NCI-H460 (cell line): ENCODE data around the gene TBXAS1. TPM values are rescaled to one million over a fixed set of nuclear protein-coding genes. Genes with fewer than 3 reads are reported as not detected.

ENCODE experiments used
- DNase-seq: peaks from one replicate; pipeline ENCODE4 v3.0.0-alpha.2; 2016; ENCODE audit warnings: low read depth; ENCODE audit errors: extremely low read depth
- total RNA-seq: library from RNA; depleted of rRNA; stranded (reverse); fragments of >200 nt; shearing (Covaris generic); gene quantifications from 2 replicates; pipeline ENCODE4 v1.2.3, GENCODE V29; 2014

Gene TBXAS1
- total RNA-seq, 1 experiment from 2014 or later = 4.0 TPM

DNA sequence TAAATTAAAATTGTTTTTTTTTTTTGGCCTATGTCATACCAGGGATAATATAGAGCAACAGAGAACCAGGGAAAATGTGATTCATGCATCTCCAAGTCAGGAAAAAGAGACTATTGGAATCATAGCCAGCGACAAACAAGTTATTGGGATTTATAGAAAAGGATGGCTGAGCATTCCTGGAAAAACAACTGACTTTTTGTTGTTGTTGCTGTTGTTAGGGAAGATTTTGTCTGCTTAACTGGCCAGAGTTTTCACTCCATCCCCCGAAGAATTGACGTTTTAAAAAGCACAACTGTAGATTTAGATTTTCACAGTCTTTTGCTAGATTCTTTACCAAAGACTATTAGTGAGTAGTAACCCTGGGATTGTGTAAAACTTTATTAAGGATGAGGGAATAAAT lies 112.4 kb downstream of the TBXAS1 start:
- DNase-seq = no peak

DNA sequence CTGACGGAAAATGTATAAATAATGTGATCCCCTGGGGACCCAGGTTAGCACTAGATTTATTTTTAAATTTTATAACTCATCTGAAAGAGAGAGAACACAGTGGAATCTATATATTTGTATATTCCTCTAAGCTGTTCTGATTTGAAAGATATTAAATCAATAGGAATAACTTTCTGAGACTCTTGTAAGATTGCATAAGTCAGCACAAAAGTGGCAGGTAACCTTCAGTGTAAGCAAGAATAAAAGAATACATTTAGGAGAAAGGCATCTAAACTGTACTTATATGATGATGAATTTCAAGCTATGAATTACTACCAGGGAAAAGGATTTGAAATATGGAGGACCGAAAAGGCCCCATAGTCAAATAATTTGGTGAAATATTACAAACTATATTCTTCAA lies 112.8 kb downstream of the TBXAS1 start:
- no peak for DNase-seq

DNA sequence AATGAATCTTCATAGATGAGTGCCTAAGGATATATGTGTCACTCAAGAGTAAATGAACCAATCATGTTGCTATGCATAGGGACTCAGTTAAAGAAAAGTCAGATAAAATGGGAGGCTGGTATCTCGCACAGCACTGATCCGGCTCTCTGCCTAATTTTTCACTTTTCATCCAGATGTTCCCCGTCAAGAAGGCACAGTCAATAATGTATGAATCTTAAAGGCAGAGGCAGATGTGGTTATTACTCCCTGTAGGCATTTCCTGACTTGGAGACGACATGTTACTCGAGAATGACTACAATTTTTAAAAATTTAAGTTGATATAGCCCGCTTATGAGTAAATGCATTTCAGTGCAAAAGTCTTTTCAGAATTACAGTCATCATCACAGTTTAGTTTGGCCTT lies 113.6 kb downstream of the TBXAS1 start:
- DNase-seq = no peak

DNA sequence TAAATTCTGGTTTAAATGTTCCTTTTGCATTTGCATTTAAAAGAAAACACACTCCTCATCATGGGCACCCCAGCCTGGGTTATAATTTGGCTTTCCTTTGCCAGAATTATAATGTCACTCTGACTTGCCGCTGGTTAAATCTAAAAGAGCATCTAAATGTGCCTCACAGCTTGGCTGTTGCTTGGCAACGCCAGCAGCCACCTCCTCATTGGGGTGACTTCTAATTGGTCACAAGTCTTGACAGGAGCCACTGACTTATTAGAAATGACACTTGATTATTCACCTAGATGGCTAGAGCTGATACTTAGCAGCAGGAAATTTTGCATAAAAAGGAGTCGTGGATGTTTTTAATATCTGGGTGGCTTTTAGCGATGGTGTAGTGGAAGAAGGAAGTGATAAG lies 114.3 kb downstream of the TBXAS1 start:
- DNase-seq = no peak

DNA sequence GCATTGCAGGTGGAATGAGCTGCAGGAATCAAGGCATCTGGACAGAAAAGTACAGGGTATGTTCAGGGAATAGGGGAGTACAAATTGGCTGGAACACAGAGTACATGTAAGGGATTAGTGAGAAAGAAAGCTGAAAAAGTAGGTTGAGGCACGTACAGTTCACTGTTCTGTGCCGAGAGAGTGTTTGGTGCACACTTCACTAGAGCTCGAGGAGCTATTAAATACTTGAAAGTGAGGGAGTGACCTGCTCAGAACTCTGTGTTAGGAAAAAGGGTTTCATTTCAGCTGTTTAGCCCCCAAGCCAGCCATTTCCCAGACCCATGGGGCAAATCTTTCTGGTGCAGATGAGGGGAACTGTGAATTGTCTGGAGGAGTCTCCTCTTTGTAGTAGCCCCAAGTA lies 115.2 kb downstream of the TBXAS1 start:
- no peak for DNase-seq

DNA sequence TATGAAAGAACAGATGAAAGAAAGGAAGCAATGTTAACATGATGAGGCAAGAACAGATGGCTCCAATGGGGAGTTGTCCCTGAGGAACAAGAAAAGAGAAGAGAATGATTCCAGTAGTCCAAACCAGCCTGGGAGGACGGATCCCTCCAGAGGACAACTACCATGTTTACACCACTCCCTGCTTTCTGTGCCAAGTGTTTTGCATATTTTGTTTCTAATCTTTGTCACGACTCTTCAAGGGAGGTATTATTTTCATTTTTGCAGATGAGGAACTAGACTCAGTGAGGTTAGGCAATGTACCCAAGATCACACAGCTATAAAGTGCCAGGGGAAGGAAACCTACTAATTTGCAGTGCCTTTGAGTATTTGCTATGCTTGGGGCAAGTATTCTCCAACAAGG lies 117.5 kb downstream of the TBXAS1 start:
- no peak for DNase-seq

DNA sequence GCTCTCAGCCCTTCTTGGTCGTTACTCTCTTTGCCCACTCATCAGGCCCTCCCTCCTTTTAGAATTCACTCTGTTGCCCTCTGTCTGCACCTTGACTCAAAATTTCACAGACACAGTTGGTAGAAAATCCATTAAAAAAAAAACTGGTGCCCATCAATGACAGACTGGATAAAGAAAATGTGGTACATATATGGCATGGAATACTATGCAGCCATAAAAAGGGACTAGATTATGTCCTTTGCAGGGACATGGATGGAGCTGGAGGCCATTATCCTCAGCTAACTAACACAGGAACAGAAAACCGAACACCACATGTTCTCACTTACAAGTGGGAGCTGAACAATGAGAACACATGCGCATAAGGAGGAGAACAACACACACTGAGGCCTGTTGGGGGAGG lies 118.0 kb downstream of the TBXAS1 start:
- no peak for DNase-seq

DNA sequence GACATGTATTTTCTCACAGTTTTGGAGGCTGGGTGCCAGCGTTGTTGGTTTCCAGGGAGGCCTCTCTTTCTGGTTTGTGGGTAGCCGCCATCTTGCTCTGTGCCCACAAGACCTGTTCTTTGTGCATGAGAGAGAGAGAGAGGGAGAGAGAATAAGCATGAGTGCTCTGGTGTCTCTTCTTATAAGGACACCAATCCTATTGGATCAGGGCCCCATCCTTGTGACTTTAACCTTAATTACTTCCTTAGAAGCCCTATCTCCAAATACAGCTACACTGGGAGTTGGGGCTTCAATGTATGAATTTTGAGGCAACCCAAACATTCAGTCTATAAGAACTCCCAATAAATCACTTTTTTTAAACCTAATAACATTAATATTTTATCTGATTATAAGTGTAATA lies 119.1 kb downstream of the TBXAS1 start:
- no peak for DNase-seq

DNA sequence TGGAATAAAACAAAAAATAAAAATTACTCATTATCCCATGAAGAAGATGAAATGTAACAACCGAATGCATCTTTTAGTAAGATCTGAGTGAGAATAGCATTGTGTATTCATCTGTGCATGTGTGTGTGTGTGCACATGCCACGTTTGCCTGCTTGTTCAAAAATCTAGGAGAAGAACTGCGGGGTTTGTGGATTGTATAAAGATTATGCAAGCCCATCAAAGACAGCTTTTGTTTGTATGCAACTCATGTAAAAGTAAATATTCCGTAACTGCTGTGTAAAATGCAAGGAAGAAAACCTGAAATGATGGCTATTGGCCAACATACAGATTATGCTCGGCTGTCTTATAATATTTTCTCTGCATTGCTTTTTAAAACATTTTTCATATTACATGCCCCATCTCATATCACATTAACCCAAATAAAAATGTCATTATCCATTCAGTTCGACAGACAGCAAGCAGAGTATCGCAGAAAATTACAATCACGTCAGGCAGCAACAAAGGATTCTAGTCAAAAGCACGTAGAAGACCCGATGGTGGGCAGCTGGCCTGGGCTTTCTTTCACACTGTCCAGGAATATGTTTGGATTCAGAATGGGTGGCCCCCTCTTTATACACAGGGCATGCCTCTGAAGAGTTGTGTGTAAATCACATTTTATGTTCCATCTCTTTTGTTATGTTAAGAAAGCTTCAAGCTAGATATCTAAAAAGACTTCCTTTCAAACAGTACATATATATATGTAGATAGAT lies 119.7 kb downstream of the TBXAS1 start:
- no peak for DNase-seq

DNA sequence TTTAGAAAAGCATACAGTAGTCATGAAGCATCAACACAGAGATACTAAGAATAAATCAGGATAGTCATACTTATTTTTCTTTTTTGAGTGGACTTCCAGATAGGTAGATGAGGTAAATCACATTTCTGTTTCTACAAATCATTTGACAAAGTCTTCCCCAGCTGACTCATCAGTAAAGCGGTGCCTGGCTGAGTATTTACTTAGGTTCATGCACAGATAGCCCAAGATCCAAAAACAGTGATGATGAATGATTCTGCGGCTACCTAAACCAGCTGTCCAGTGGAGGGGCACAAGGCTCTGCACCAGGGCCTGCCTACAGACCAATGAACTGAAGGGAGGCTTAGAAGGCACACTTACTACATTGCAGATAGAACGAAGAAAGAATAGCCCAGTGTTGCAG lies 120.6 kb downstream of the TBXAS1 start:
- DNase-seq = no peak

DNA sequence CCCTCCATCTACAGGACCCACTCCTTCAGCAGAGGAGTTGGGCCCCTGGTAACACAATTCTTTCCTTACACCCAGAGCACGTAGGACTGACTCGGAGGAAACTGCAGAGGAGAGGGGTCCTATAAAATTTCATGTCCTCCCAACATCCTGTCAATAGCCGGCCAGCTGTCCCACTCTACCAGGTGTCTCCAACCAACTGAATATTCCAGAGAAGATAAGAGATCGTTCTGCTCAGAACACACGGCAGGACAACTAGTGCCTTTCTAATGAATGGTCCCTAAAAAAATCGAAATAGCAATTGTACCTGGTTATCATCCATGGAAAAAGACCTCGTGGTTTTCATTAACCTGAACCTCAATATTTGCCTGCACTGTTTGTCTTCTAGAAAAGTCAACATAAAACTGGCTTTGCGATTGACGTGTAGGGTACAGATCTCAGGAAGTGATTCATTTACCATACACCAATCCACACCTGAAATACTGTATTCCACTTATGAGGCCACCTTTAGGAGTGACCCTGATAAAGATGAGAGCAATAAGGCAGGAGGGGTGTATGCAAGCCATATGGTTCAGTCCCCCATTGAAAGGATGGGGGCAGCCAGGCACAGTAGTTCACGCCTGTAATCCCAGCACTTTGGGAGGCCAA lies 121.9 kb downstream of the TBXAS1 start:
- DNase-seq = no peak

DNA sequence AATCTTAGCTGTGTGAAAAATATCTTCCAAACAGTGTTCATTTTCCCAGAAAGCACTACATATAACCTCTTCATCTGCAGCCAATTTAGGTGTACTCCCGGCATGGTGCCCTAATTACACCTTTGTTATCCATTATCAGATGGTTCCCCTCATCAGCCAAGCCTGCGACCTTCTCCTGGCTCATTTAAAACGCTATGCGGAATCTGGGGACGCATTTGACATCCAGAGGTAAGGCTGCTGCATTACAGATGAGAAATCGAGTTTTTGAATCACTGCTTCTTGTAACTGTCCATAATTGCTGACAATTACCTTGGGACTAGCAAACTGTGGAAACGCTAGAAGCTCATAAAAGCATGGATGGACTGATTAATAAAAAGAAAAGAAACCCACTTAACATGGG lies 124.2 kb downstream of the TBXAS1 start:
- no peak for DNase-seq

DNA sequence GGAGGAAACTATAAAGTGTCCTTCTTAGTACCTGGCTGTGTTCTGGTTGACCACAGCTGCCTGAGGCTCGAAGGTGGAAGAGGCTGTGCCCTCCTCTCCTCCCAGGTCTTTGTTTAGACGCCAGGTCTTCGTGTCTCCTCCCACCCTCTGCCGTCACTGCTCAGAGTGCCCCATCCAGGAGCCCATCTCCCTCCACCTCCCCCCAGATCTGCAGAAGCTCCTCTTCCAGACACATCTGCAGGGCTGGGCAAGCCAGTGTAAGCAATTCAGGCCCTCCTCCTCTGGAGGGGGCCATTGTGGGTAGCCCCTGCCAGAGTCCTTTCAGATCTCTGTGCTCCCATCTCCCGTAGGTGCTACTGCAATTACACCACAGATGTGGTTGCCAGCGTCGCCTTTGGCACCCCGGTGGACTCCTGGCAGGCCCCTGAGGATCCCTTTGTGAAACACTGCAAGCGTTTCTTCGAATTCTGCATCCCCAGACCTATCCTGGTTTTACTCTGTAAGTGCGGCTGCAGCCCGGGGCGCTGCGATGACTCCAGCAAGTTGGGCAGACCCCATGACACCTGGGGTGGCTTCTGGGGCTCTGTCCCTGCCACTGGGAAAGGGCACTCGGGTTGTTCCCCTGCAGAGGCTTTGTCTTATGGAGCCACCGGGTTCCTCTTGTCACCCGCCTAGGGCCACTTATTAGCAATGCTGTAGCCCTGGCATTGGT lies 126.2 kb downstream of the TBXAS1 start:
- no peak for DNase-seq

DNA sequence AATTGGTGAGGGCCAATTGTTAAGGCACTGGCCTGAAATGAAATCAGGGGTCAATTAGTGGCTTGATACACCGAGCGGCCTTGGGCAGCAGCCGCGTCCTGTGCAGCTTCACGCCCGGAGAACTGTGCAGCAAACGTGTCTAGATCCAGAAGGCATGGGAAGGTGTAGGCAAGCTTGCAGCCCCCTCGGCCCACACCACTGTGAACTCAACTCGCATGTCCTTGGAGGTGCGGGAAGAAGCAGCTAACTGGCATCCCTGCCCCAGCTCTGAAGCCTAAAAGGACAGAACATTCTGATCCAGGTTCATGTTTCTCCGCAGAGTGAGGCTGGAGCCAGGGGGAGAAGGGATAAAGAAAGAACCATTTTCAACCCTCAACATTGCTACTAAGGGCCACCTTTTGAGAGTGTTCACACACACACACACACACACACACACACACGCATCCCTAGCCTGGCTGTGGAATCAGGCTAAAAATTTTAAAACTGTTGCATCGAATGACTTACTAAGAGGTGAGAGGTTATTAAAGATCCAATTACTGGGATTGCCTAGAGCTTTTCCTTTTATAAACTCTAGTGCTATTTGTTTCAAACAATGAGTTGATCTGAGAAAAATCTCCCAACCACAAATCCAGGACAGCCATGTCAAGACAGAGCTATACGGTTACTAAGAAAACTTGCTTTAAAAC lies 129.7 kb downstream of the TBXAS1 start:
- no peak for DNase-seq

DNA sequence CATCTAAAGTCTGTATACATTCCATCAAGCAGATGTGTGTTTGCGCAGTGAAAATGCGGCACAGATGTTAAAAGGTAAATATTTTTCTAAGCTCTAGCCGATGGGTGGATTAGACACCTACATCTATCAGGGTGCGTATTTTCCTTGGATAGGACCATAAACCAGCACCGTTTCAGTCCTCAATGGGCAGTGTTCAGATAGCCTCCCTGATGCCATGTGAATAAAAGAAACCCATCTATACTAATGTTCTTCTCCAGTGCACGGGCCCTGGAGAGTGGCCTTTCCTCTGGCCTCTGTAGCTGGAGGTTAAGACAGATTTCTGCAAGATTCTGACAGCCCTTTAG lies 130.2 kb downstream of the TBXAS1 start:
- no peak for DNase-seq

DNA sequence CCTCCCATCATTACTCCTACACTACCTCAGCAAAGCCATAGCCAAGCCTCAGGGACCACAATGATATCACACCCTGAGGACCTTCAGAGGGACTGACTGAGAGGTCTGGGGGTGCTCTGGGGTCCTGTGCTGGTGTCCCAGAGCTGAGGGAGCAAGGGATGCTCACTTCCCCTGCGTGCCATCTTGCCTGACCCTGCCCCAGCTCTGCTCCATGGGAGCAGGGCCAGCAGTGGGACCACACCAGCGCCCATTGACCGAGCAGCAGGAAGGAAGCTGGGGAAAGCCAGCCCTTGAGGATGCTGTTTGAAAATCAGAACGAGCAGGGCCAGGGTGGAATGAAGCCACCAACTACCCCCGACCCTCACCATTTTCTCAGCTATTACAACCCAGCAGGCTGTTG lies 130.7 kb downstream of the TBXAS1 start:
- DNase-seq = no peak

DNA sequence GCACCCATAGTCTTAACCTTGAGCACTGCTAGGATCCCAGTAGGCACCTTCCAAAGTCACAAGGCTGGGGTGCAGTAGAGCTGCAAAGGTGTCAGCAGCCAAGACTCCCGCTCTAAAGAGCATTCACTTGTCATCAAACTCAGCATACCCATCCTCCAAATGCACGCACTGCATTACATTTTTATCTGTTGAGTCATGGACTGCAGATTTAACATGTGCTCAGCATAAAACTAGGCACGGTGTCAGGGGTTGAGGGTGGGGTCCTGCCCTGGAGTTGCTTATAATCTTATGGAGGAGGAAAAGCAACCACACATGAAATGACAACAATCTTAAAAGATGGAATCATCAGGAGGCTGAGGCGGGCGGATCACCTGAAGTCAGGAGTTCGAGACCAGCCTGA lies 131.1 kb downstream of the TBXAS1 start:
- no peak for DNase-seq

DNA sequence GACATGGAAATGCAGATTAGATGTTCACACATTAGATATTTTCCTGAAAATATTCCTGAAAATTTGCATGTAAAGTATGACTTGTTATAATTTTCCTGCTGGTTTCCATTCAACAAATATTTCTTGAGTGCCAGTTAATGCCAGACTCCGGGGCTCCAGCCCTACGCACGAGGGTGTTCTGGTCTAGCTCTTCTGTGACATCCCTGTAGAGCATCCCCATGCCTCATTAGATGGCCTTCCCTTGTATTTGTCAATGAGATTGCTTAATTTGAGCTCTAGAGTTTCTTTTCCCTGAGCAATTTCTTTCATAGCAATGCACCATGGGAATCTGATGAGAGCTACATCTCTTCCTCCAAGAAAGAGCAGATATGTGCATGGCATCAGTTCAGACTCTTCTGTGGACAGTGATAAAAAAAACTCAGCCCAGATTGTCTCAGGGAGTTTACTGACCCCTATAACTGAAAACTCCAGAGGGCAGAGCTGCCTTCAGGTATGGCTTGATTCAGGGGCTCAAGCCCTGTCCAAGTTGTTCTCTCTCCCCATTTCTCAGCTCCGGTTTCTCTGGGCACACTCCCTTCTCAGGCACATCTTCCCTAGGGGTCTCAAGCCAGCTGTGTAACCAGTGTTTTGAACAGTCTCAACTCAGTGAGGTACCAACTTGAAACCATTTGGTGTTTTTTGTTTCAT lies 137.0 kb downstream of the TBXAS1 start:
- DNase-seq = no peak

DNA sequence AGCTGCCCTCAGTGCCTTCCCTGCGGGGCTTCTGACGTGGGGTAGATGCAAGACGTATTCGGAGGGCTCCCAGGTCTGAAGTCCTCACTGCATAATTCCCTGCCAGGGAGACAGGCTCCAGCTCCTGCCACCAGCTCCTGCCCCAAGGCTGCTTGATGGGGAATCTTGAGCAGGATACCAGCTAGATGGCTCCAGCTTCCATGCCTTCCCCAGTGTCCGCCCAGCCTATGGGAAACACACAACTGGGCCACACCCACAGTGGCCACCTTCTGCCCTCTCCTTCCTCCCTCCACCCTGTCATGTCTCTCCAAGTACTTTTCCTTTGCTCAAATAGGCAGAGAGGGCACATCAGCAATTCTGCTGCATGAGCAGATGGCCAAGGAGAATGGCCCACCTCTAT lies 137.9 kb downstream of the TBXAS1 start:
- DNase-seq = no peak

DNA sequence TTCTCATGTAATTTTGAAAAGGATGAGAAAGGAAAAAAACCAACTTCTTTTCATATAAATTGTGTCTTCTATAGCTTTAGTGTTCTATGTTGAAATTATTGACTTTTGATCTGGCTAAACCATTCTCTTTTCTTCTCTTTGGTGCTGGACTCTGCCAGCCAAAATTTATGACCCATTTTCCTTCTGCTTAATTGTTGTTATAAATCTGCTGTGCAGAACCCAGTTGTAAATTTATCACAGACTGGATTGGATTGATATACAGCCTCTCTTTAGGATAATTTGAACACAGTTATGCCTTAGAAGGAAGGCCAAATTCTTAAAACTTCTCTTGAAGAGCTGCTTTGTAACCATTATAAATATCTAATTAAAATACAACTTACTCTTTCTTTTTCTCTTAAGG lies 139.9 kb downstream of the TBXAS1 start:
- no peak for DNase-seq

DNA sequence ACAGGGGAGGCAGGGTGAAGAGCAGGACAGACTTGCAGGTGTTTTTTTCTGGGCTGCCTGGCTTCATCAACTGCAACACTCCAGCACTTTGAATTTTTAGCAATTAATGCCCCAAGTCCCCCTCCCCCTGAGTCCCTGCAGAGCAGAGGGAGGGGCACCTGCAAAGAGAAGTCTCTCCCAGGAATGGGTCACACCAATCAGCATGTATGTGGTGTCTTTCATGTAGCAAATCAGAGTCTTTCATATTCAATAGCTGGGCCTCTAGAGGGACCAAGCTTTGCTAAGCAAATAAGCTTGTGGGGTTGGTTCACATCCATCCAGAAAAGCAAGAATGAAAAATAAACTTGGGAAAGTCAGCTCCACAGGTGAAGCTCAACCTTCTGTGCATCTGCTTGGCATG lies 143.0 kb downstream of the TBXAS1 start:
- DNase-seq = no peak
